Vagina (tissue), 2 donors: ENCODE data around the gene SLCO2B1. TPM values are rescaled to one million over a fixed set of nuclear protein-coding genes. Genes with fewer than 3 reads are reported as not detected.

ENCODE experiments used
- DNase-seq, 2 donors: peaks; one replicate each; pipeline ENCODE4 v3.0.0-alpha.2; 2017; ENCODE audit errors: extremely low spot score in 2 of 2
- H3K27ac ChIP-seq: fragments of 200-600 bp; sonication (generic); one replicate; pipeline ENCODE4 v1.5.1; 2019
- H3K27me3 ChIP-seq: fragments of 200-600 bp; sonication (generic); one replicate; pipeline ENCODE4 v1.5.1; 2019
- H3K36me3 ChIP-seq, 2 donors: fragments of 200-600 bp; sonication (generic); one replicate each; pipeline ENCODE4 v1.5.1; 2017 to 2019
- H3K4me1 ChIP-seq: fragments of 200-600 bp; sonication (generic); one replicate; pipeline ENCODE4 v1.5.1; 2019
- H3K4me3 ChIP-seq, 2 donors: fragments of 200-600 bp; sonication (generic); 1 replicate in 1 of 2; 2 replicates in 1 of 2; pipeline ENCODE4 v1.5.1; 2016 to 2019
- H3K9me3 ChIP-seq: fragments of 200-600 bp; sonication (generic); one replicate; pipeline ENCODE4 v1.5.1; 2019
- CTCF ChIP-seq, 3 experiments: fragments of 450-650 bp in 2 of 3; fragments of 200-600 bp in 1 of 3; sonication (generic) in 1 of 3; IDR thresholded peaks; one replicate each; pipeline ENCODE4 v1.5.1; 2017 to 2019; ENCODE audit warnings: antibody characterized with exemption in 3 of 3, mild to moderate bottlenecking in 2 of 3, moderate library complexity in 2 of 3
- POLR2A ChIP-seq, 2 donors: fragments of 450-650 bp; IDR thresholded peaks; one replicate each; pipeline ENCODE4 v1.6.1; 2017; ENCODE audit warnings: antibody characterized with exemption in 2 of 2, mild to moderate bottlenecking in 2 of 2, moderate library complexity in 2 of 2
- POLR2AphosphoS5 ChIP-seq, 2 donors: sonication (generic); formaldehyde crosslinking; IDR thresholded peaks; one replicate each; pipeline ENCODE4 v1.9.0; 2017; ENCODE audit warnings: antibody characterized with exemption in 2 of 2, mild to moderate bottlenecking in 2 of 2, low read depth in 1 of 2; ENCODE audit not compliant: insufficient read depth in 1 of 2
- intact Hi-C: fragments of 100-400 bp; cut with DNase I; formaldehyde crosslinking; loops from one replicate; pipeline ENCODE4 v1.15.1; 2023
- total RNA-seq: library from RNA; depleted of rRNA; stranded (reverse); fragments of >200 nt; gene quantifications from one replicate; pipeline ENCODE4 v1.2.3, GENCODE V29; 2016

SLCO2B1 gene
- total RNA-seq, 1 donor from 2014 or later: 55.5 TPM

DNA sequence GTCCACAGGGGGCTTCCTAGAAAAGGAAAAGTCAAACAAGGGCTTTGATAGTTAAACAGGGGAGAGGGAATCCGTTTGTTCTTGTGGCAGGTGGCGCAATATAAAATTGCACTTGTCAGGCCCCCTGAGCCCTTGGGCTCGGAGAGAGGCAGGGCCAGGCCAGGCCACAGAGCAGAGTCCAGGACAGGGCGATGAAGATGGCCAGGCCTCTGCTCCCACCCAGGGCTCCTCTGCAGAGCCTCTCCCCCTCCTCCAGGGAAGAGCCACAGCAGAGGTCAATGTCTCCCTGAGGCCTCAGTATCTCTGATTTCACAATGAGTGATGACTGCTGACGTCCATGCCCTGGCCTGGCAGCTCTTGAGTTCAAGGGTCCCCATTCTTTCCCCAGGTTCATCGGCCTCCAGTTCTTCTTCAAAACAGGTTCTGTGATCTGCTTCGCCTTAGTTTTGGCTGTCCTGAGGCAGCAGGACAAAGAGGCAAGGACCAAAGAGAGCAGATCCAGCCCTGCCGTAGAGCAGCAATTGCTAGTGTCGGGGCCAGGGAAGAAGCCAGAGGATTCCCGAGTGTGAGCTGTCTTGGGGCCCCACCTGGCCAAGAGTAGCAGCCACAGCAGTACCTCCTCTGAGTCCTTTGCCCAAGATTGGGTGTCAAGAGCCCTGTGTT lies 53.2 kb downstream of the SLCO2B1 start:
- no peak for TF ChIP-seq CTCF (IDR thresholded peaks at IDR 0.05)
- no peak for TF ChIP-seq POLR2A (IDR thresholded peaks at IDR 0.05)
- TF ChIP-seq POLR2AphosphoS5 (IDR thresholded peaks at IDR 0.05; ENCODE audit: insufficient read depth in 1 of 2, low read depth in 1 of 2): no peak
- H3K36me3 ChIP-seq: no peaks in the 10 kb centered on the region
- H3K9me3 ChIP-seq: no peaks in the 10 kb centered on the region
- DNase-seq: no peak
- H3K4me1 ChIP-seq: no peaks in the 10 kb centered on the region
- H3K27me3 ChIP-seq: no peaks in the 10 kb centered on the region
- no peak overlapping the region for H3K4me3 ChIP-seq
- intact Hi-C loops: loop anchor here (5.0 kb wide), 1 partner anchor 62 kb away; no protein-coding TSS in a partner anchor
- no peak overlapping the region for H3K27ac ChIP-seq

GRCh38 chr11:75204685-75205563 lies 54.0 kb downstream of the SLCO2B1 start:
- Histone ChIP-seq H3K4me1 (no peaks in the 10 kb centered on the region), H3K36me3 (no peaks in the 10 kb centered on the region), H3K4me3 (no peak overlapping the region), H3K27ac (no peak overlapping the region), H3K9me3 (no peaks in the 10 kb centered on the region), H3K27me3 (no peaks in the 10 kb centered on the region)
- no peak for DNase-seq
- TF ChIP-seq POLR2A (IDR thresholded peaks at IDR 0.05) (no peak), CTCF (IDR thresholded peaks at IDR 0.05) (peak; percentile 47 to 81 (median 68)), POLR2AphosphoS5 (IDR thresholded peaks at IDR 0.05; ENCODE audit: insufficient read depth in 1 of 2, low read depth in 1 of 2) (no peak)
- intact Hi-C loops: loop anchor here (5.0 kb wide), 1 partner anchor 63 kb away; no protein-coding TSS in a partner anchor

DNA sequence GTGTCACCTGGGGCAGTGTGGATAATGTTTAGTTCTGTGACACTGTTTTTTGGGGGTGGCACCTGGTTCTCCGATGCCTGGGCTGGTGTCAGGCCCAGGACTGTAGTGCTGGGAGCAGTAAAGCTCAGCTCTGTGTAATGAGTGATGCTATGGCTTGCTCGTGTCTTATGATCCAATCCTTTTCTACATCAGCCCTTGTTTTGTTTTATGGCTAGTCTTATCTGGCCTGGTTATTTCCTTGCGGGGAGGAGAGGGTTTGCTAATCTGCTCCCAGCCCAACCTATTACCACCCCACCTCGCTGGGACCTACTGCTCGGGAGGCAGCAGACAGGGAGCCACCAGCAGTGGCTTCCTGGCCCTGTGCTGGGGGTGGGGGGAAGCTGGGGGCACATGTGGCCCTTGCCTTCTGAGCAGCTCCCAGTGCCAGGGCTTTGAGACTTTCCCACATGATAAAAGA lies 54.7 kb downstream of the SLCO2B1 start:
- Histone ChIP-seq H3K36me3 (no peaks in the 10 kb centered on the region), H3K27me3 (no peaks in the 10 kb centered on the region), H3K27ac (no peak overlapping the region), H3K4me3 (no peak overlapping the region), H3K4me1 (no peaks in the 10 kb centered on the region), H3K9me3 (no peaks in the 10 kb centered on the region)
- intact Hi-C loops: no loop called here
- no peak for TF ChIP-seq CTCF (IDR thresholded peaks at IDR 0.05)
- no peak for DNase-seq

DNA sequence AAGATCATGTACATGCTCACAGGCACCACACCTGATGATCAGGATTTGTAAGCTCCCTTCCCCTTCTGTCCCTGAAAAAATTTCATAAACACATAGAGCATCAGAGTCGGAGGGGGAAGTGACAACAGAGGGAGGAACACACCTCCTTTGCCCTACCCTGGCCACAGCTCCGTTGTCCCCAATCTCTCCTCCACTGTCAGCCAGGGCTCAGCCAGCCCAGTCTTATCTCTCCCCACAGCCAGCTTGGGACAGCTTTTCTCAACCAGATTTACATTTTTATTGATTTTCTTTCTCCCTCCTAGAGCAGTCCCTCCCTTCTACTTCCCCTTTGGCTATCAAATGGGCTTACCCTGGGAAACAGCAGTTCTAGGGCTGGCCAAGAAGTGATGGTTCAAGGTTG lies 57.5 kb downstream of the SLCO2B1 start:
- intact Hi-C loops: no loop called here
- Histone ChIP-seq H3K36me3 (no peaks in the 10 kb centered on the region), H3K4me1 (no peaks in the 10 kb centered on the region), H3K27ac (no peak overlapping the region), H3K4me3 (no peak overlapping the region), H3K27me3 (no peaks in the 10 kb centered on the region), H3K9me3 (no peaks in the 10 kb centered on the region)
- no peak for TF ChIP-seq POLR2A (IDR thresholded peaks at IDR 0.05)
- no peak for TF ChIP-seq CTCF (IDR thresholded peaks at IDR 0.05)
- no peak for TF ChIP-seq POLR2AphosphoS5 (IDR thresholded peaks at IDR 0.05; ENCODE audit: insufficient read depth in 1 of 2, low read depth in 1 of 2)
- DNase-seq: no peak

GRCh38 chr11:75212411-75212810 lies 61.5 kb downstream of the SLCO2B1 start:
- no peak for DNase-seq
- Histone ChIP-seq H3K27me3 (no peaks in the 10 kb centered on the region), H3K4me1 (no peaks in the 10 kb centered on the region), H3K36me3 (no peaks in the 10 kb centered on the region), H3K27ac (no peak overlapping the region), H3K4me3 (no peak overlapping the region), H3K9me3 (no peaks in the 10 kb centered on the region)
- intact Hi-C loops: no loop called here
- TF ChIP-seq POLR2A (IDR thresholded peaks at IDR 0.05) (no peak), CTCF (IDR thresholded peaks at IDR 0.05) (no peak), POLR2AphosphoS5 (IDR thresholded peaks at IDR 0.05; ENCODE audit: insufficient read depth in 1 of 2, low read depth in 1 of 2) (no peak)
